ENCODE results near the gene PTGDR2. TPM values are rescaled to one million over a fixed set of nuclear protein-coding genes. Genes with fewer than 3 reads are reported as not detected.

The PTGDR2 gene
- total and polyA plus RNA-seq, 9 donors: 0.07 to 0.46 (median 0.15) TPM; not detected in 2

DNA sequence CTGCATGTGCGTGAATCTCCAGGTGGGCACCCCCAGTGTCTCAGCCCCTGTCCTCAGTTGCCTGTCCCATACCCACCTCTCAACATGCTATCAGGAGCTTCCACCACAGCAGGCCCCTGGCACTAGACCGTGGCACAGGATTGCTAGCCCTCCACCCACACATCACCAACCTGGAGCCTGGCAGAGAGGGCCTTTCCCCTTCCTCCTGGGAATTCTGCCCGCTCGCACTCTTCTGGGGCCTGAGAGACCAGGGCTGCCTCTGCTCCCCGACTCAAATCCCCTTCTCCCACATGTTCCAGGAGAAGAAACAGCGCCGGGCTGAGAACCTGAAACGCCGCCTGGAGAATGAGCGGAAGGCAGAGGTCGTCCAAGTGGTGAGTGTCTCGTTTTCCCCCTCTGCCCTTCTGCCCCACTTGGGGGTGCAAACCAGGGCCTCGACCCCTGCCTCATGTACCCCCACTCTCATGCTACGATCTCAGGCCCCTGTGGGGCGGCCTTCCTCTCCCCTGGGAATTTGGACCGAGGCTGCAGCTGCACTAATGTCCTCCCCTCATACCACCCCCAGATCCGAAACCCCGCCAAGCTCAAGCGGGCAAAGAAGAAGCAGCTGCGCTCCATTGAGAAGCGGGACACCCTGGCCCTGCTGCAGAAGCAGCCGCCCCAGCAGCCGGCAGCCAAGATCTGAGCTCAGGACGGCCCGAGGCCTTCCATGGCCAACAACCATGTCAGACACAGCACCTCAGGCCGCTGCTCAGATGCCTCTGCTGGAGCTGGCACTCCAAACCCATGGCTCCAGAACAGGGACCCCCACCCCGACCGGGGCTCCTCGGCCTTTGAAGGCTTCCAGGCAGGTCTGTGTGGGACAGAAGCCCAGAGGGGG, 5.9 kb downstream of the PTGDR2 start:
- no peaks in the 10 kb centered on the region for H3K36me3 ChIP-seq
- DNase-seq: no peak
- intact Hi-C loops (cut with DNase I): loop anchor here in 1 of 4 donors (10.0 kb wide), 1 partner anchor 45 kb away; no protein-coding TSS in a partner anchor
- WGBS, 3 donors: 86 to 90% (median 88%) methylated on average over 29 of the region's 29 CpGs
- TF ChIP-seq EP300 (IDR thresholded peaks at IDR 0.05) (no peak), POLR2A (IDR thresholded peaks at IDR 0.05) (no peak)
- TF ChIP-seq, protein P1, sequence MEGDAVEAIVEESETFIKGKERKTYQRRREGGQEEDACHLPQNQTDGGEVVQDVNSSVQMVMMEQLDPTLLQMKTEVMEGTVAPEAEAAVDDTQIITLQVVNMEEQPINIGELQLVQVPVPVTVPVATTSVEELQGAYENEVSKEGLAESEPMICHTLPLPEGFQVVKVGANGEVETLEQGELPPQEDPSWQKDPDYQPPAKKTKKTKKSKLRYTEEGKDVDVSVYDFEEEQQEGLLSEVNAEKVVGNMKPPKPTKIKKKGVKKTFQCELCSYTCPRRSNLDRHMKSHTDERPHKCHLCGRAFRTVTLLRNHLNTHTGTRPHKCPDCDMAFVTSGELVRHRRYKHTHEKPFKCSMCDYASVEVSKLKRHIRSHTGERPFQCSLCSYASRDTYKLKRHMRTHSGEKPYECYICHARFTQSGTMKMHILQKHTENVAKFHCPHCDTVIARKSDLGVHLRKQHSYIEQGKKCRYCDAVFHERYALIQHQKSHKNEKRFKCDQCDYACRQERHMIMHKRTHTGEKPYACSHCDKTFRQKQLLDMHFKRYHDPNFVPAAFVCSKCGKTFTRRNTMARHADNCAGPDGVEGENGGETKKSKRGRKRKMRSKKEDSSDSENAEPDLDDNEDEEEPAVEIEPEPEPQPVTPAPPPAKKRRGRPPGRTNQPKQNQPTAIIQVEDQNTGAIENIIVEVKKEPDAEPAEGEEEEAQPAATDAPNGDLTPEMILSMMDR (IDR thresholded peaks at IDR 0.05): no peak
- H3K9me3 ChIP-seq: no peaks in the 10 kb centered on the region
- H3K27ac ChIP-seq: no peak overlapping the region
- no peaks in the 10 kb centered on the region for H3K27me3 ChIP-seq
- no peak overlapping the region for H3K4me3 ChIP-seq
- H3K4me1 ChIP-seq (ENCODE audit: insufficient read depth): no peaks in the 10 kb centered on the region

DNA sequence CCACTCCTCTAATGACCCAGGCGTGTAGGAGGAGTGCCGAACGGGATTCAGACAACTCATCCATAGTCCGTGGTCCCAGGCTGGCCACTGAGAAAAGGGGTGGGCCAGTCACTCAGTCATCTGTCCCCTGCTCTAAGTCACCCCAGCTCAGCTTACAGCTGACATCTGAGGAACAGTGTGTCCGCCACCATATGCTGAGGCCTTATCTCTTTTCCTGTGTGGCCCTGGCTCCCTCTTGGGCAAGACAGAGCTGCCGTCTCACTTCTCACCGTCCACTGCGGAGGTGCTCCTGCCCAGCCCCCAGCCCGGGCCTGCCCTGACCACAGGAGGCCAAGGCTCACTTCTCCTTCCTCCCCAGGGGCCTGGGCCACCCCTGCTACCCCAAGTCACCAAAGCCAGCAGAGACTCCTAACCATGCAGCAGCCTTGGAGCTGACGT, 7.0 kb downstream of the PTGDR2 start:
- H3K4me1 ChIP-seq (ENCODE audit: insufficient read depth): peaks cover 2% of the 10 kb centered on the region
- H3K27me3 ChIP-seq: no peaks in the 10 kb centered on the region
- no peaks in the 10 kb centered on the region for H3K36me3 ChIP-seq
- no peaks in the 10 kb centered on the region for H3K9me3 ChIP-seq
- intact Hi-C loops (cut with DNase I): loop anchor here in 1 of 4 donors (10.0 kb wide), 1 partner anchor 46 kb away; no protein-coding TSS in a partner anchor
- no peak overlapping the region for H3K27ac ChIP-seq
- DNase-seq: no peak
- WGBS, 3 donors: 80 to 85% (median 85%) methylated on average over 10 of the region's 10 CpGs
- TF ChIP-seq POLR2A (IDR thresholded peaks at IDR 0.05) (no peak), EP300 (IDR thresholded peaks at IDR 0.05) (no peak)
- TF ChIP-seq, protein P1 (IDR thresholded peaks at IDR 0.05): no peak
- no peak overlapping the region for H3K4me3 ChIP-seq

DNA sequence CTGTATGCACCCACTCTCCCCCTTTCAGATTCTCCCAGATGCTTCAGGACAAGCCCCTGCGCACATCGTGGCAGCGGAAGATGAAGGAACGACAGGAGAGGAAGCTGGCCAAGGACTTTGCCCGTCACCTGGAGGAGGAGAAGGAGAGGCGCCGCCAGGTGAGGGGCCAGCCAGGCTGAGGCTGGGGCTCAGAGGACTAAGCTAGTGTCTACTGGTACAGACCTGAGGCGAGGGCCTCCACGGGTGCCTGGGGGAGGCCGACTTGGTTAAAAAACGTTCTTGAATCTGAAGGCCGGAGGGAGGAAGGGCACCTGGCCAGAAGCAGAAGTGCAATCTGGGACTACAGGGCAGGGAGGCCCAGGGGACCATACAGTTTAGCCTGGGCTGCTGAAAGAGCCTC, 7.9 kb downstream of the PTGDR2 start:
- no peak for DNase-seq
- Histone ChIP-seq H3K9me3 (no peaks in the 10 kb centered on the region), H3K36me3 (no peaks in the 10 kb centered on the region), H3K27ac (no peak overlapping the region), H3K4me1 (ENCODE audit: insufficient read depth) (peaks cover 6% of the 10 kb centered on the region), H3K4me3 (no peak overlapping the region), H3K27me3 (no peaks in the 10 kb centered on the region)
- TF ChIP-seq, protein P1 (IDR thresholded peaks at IDR 0.05): no peak
- TF ChIP-seq POLR2A (IDR thresholded peaks at IDR 0.05) (no peak), EP300 (IDR thresholded peaks at IDR 0.05) (no peak)
- WGBS, 3 donors: 83 to 90% (median 85%) methylated on average over 12 of the region's 12 CpGs
- intact Hi-C loops (cut with DNase I): loop anchor here in 1 of 4 donors (10.0 kb wide), 1 partner anchor 47 kb away; no protein-coding TSS in a partner anchor

DNA sequence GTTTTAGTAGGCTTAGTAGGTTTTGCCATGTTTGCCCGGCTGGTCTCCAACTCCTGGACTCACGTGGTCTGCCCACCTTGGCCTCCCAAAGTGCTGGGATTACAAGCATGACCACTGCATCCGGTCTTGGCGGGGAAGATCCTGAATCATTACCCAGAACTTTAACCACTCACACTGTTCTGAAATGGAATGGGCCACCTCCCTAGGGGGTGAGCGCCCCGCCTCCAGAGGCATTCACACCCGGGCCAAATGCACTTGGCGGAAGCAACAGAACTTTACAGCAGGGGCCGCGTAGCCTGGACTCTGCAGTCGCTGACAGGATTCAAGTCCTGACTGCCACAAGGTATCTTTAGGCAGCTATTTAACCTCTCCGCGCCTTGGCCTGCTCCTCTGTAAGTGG, 8.5 kb downstream of the PTGDR2 start:
- no peak overlapping the region for H3K4me3 ChIP-seq
- peaks cover 6% of the 10 kb centered on the region for H3K4me1 ChIP-seq (ENCODE audit: insufficient read depth)
- TF ChIP-seq EP300 (IDR thresholded peaks at IDR 0.05) (no peak), POLR2A (IDR thresholded peaks at IDR 0.05) (no peak)
- TF ChIP-seq, protein P1 (IDR thresholded peaks at IDR 0.05): no peak
- no peaks in the 10 kb centered on the region for H3K27me3 ChIP-seq
- 74 to 83% (median 75%) methylated on average over 13 of the region's 13 CpGs for WGBS, 3 donors
- no peaks in the 10 kb centered on the region for H3K9me3 ChIP-seq
- no peak overlapping the region for H3K27ac ChIP-seq
- intact Hi-C loops (cut with DNase I): loop anchor here in 1 of 4 donors (10.0 kb wide), 1 partner anchor 48 kb away; no protein-coding TSS in a partner anchor
- H3K36me3 ChIP-seq: no peaks in the 10 kb centered on the region
- no peak for DNase-seq

Data from ovary (tissue), 9 donors.